Neural cell (in vitro differentiated cells): ENCODE data around the gene ACACA. TPM values are rescaled to one million over a fixed set of nuclear protein-coding genes. Genes with fewer than 3 reads are reported as not detected.

Experiments used
- H2AFZ ChIP-seq: fragments of 200-600, 300-800 bp; sonication (generic), shearing (Covaris generic); 2 replicates; pipeline ENCODE4 v1.6.0; 2014; ENCODE audit warnings: low read depth, mild to moderate bottlenecking, antibody characterized with exemption, low read length, moderate library complexity
- H3F3A ChIP-seq: fragments of 200-600 bp; shearing (Covaris generic); 2 replicates; pipeline ENCODE4 v1.6.1; 2016; ENCODE audit warnings: mild to moderate bottlenecking, moderate library complexity, mixed read lengths, antibody characterized with exemption, low read length; ENCODE audit not compliant: insufficient read depth, poor library complexity, severe bottlenecking
- H3K27ac ChIP-seq: fragments of 200-600, 300-800 bp; sonication (generic), shearing (Covaris generic); 2 replicates; pipeline ENCODE4 v1.5.1; 2014; ENCODE audit warnings: mild to moderate bottlenecking, low read length, moderate library complexity
- H3K27me3 ChIP-seq: fragments of 300-800, 200-600 bp; sonication (generic), shearing (Covaris generic); 2 replicates; pipeline ENCODE4 v1.6.0; 2014; ENCODE audit warnings: mild to moderate bottlenecking, low read depth, low read length, moderate library complexity; ENCODE audit not compliant: insufficient read depth
- H3K36me3 ChIP-seq: fragments of 300-800, 200-600 bp; sonication (generic), shearing (Covaris generic); 2 replicates; pipeline ENCODE4 v1.5.1; 2014; ENCODE audit warnings: mild to moderate bottlenecking, antibody characterized with exemption, low read length, moderate library complexity; ENCODE audit not compliant: insufficient read depth
- H3K4me2 ChIP-seq: fragments of 300-800, 200-600 bp; sonication (generic), shearing (Covaris generic); 2 replicates; pipeline ENCODE4 v1.6.0; 2014; ENCODE audit warnings: mild to moderate bottlenecking, low read length
- H3K4me3 ChIP-seq: fragments of 300-800, 200-600 bp; sonication (generic), shearing (Covaris generic); 2 replicates; pipeline ENCODE4 v1.5.1; 2014; ENCODE audit warnings: mild to moderate bottlenecking, low read length, moderate library complexity
- H3K79me2 ChIP-seq: fragments of 200-600 bp; shearing (Covaris generic); replicated peaks from 2 replicates; pipeline ENCODE4 v1.6.0; 2014; ENCODE audit warnings: mild to moderate bottlenecking, low read length, moderate library complexity; ENCODE audit not compliant: insufficient read depth
- H3K9ac ChIP-seq: fragments of 300-800, 200-600 bp; sonication (generic), shearing (Covaris generic); 2 replicates; pipeline ENCODE4 v1.6.1; 2016; ENCODE audit warnings: mild to moderate bottlenecking, low read length, mixed read lengths
- H3K9me2 ChIP-seq: fragments of 200-600 bp; shearing (Covaris generic); 2 replicates; pipeline ENCODE4 v1.6.1; 2016; ENCODE audit warnings: mild to moderate bottlenecking, low read length, mixed read lengths; ENCODE audit not compliant: insufficient read depth
- H3K9me3 ChIP-seq: fragments of 200-600, 300-800 bp; sonication (generic), shearing (Covaris generic); 2 replicates; pipeline ENCODE4 v1.6.1; 2016; ENCODE audit warnings: mild to moderate bottlenecking, mixed run types, low read length, moderate library complexity, mixed read lengths
- H4K20me1 ChIP-seq: fragments of 200-600 bp; shearing (Covaris generic); 2 replicates; pipeline ENCODE4 v1.6.1; 2016; ENCODE audit warnings: mild to moderate bottlenecking, mixed run types; ENCODE audit not compliant: insufficient read depth
- EP300 ChIP-seq: fragments of 450-650 bp; conservative IDR thresholded peaks from 2 replicates; pipeline ENCODE4 v1.6.1; 2014; ENCODE audit warnings: antibody characterized with exemption, mild to moderate bottlenecking, moderate library complexity; ENCODE audit not compliant: poor library complexity, severe bottlenecking
- EZH2 ChIP-seq: fragments of 200-600, 300-800 bp; shearing (Covaris generic), sonication (generic); IDR thresholded peaks from 2 replicates; pipeline ENCODE4 v1.6.1; 2014; ENCODE audit warnings: antibody characterized with exemption, low read length, borderline replicate concordance, mild to moderate bottlenecking; ENCODE audit not compliant: insufficient read depth, poor library complexity, severe bottlenecking
- MXI1 ChIP-seq: fragments of 450-650 bp; conservative IDR thresholded peaks from 2 replicates; pipeline ENCODE4 v1.6.1; 2014; ENCODE audit warnings: antibody characterized with exemption, mild to moderate bottlenecking; ENCODE audit not compliant: poor library complexity, severe bottlenecking
- POLR2AphosphoS5 ChIP-seq: IDR thresholded peaks from 2 replicates; pipeline ENCODE4 v1.6.1; 2012
- RAD21 ChIP-seq: fragments of 450-650 bp; conservative IDR thresholded peaks from 2 replicates; pipeline ENCODE4 v1.6.1; 2014; ENCODE audit warnings: antibody characterized with exemption, mild to moderate bottlenecking, moderate library complexity
- SMC3 ChIP-seq: fragments of 450-650 bp; conservative IDR thresholded peaks from 2 replicates; pipeline ENCODE4 v1.6.1; 2014; ENCODE audit warnings: antibody characterized with exemption, mild to moderate bottlenecking, moderate library complexity; ENCODE audit not compliant: poor library complexity
- TAF1 ChIP-seq: IDR thresholded peaks from 2 replicates; pipeline ENCODE4 v1.6.1; 2012; ENCODE audit warnings: low read depth
- polyA plus RNA-seq: library from polyadenylated mRNA; depleted of rRNA; stranded (reverse); fragments of >200 nt; gene quantifications from 2 replicates; pipeline ENCODE4 v1.2.3, GENCODE V29; 2014
- TF ChIP-seq, protein P1 (sequence below): IDR thresholded peaks from 2 replicates; pipeline ENCODE4 v1.6.1; 2012; ENCODE audit warnings: borderline replicate concordance
- TF ChIP-seq, protein P2 (sequence below): fragments of 450-650 bp; IDR thresholded peaks from 2 replicates; pipeline ENCODE4 v1.5.1; 2014; ENCODE audit warnings: antibody characterized with exemption, mild to moderate bottlenecking, moderate library complexity; ENCODE audit not compliant: poor library complexity, severe bottlenecking

The ACACA gene
- polyA plus RNA-seq, 1 donor from 2014 or later = 38.4 TPM

DNA sequence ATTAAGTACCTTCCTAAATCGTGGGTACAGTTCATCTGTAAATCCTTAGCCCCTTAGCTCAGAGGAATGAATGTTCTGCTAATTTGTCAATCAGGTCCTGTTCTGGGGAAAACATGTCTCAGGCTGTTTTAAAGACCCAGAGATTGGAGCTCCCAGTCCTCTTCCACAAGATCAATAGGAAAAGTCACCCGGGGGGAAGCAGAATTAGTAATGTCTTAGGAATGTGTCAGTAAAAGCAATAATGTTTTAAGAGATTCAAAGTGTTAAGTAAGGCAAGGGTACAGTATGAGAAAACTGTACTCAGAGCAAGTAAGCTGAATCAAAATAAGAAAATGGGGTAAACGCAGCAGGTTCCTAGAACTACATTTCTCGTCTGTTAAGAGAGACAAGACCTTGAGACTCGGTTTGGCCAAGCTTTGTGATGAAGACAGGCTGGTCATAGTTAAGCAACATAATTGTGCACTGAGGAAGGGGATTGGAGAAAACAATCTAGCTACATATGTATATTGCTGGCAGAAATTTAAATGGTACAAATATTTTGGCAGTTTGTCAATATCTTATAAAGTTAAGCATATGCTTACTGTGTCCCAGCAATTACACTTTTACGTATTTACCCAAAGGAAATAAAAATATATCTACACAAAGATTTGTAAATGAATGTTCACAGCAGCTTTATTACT is 223.7 kb downstream of the ACACA start:
- H3K27ac ChIP-seq = no peak overlapping the region
- H4K20me1 ChIP-seq = no peaks in the 10 kb centered on the region
- H3K4me3 ChIP-seq = no peak overlapping the region
- H3F3A ChIP-seq = no peaks in the 10 kb centered on the region
- no peak overlapping the region for H2AFZ ChIP-seq
- no peaks in the 10 kb centered on the region for H3K9me3 ChIP-seq
- H3K9ac ChIP-seq = no peak overlapping the region
- no peaks in the 10 kb centered on the region for H3K9me2 ChIP-seq
- no peaks in the 10 kb centered on the region for H3K27me3 ChIP-seq
- H3K36me3 ChIP-seq = no peaks in the 10 kb centered on the region
- H3K4me2 ChIP-seq = no peak overlapping the region
- TF ChIP-seq, protein P1, sequence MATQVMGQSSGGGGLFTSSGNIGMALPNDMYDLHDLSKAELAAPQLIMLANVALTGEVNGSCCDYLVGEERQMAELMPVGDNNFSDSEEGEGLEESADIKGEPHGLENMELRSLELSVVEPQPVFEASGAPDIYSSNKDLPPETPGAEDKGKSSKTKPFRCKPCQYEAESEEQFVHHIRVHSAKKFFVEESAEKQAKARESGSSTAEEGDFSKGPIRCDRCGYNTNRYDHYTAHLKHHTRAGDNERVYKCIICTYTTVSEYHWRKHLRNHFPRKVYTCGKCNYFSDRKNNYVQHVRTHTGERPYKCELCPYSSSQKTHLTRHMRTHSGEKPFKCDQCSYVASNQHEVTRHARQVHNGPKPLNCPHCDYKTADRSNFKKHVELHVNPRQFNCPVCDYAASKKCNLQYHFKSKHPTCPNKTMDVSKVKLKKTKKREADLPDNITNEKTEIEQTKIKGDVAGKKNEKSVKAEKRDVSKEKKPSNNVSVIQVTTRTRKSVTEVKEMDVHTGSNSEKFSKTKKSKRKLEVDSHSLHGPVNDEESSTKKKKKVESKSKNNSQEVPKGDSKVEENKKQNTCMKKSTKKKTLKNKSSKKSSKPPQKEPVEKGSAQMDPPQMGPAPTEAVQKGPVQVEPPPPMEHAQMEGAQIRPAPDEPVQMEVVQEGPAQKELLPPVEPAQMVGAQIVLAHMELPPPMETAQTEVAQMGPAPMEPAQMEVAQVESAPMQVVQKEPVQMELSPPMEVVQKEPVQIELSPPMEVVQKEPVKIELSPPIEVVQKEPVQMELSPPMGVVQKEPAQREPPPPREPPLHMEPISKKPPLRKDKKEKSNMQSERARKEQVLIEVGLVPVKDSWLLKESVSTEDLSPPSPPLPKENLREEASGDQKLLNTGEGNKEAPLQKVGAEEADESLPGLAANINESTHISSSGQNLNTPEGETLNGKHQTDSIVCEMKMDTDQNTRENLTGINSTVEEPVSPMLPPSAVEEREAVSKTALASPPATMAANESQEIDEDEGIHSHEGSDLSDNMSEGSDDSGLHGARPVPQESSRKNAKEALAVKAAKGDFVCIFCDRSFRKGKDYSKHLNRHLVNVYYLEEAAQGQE = no peak
- TF ChIP-seq RAD21 (no peak), MXI1 (no peak), EZH2 (no peak), SMC3 (no peak), EP300 (no peak), TAF1 (no peak), POLR2AphosphoS5 (no peak)
- TF ChIP-seq, protein P2, sequence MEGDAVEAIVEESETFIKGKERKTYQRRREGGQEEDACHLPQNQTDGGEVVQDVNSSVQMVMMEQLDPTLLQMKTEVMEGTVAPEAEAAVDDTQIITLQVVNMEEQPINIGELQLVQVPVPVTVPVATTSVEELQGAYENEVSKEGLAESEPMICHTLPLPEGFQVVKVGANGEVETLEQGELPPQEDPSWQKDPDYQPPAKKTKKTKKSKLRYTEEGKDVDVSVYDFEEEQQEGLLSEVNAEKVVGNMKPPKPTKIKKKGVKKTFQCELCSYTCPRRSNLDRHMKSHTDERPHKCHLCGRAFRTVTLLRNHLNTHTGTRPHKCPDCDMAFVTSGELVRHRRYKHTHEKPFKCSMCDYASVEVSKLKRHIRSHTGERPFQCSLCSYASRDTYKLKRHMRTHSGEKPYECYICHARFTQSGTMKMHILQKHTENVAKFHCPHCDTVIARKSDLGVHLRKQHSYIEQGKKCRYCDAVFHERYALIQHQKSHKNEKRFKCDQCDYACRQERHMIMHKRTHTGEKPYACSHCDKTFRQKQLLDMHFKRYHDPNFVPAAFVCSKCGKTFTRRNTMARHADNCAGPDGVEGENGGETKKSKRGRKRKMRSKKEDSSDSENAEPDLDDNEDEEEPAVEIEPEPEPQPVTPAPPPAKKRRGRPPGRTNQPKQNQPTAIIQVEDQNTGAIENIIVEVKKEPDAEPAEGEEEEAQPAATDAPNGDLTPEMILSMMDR = no peak
- no peaks in the 10 kb centered on the region for H3K79me2 ChIP-seq

DNA sequence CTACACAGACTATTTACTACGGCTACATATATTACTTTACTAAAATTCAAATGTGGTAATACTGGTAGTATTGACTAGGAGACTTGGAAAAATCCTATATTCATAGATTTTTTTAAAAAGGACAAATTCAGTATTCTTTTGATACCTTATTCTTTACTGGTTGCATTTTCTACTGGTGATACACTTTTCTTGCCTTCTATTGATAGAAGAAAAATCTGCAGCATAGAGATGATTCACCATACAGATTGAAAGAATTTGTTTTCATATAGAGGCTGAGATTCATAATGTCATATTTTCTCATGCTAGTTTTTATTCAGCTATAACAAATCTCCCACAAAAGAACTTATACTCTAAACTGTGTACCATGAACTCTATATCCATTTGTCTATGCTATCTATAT is 226.3 kb downstream of the ACACA start:
- H3K9ac ChIP-seq = no peak overlapping the region
- no peaks in the 10 kb centered on the region for H3K36me3 ChIP-seq
- TF ChIP-seq TAF1 = no peak
- no peak for TF ChIP-seq RAD21
- no peak for TF ChIP-seq POLR2AphosphoS5
- TF ChIP-seq EP300 = no peak
- TF ChIP-seq EZH2 = no peak
- no peak for TF ChIP-seq MXI1
- TF ChIP-seq SMC3 = no peak
- TF ChIP-seq, protein P2 = no peak
- TF ChIP-seq, protein P1 = no peak
- no peaks in the 10 kb centered on the region for H3K9me3 ChIP-seq
- H2AFZ ChIP-seq = no peak overlapping the region
- H3K27me3 ChIP-seq = no peaks in the 10 kb centered on the region
- H3K4me3 ChIP-seq = no peak overlapping the region
- no peaks in the 10 kb centered on the region for H4K20me1 ChIP-seq
- H3K4me2 ChIP-seq = no peak overlapping the region
- H3K27ac ChIP-seq = no peak overlapping the region
- H3K9me2 ChIP-seq = no peaks in the 10 kb centered on the region
- no peaks in the 10 kb centered on the region for H3F3A ChIP-seq
- no peaks in the 10 kb centered on the region for H3K79me2 ChIP-seq
